ENCODE measurements around the gene INSC.

- TF ChIP-seq POLR2AphosphoS5 (IDR thresholded peaks at IDR 0.05; ENCODE audit: low read depth, low read length): no peak
- no peak for TF ChIP-seq TAF1 (IDR thresholded peaks at IDR 0.05; ENCODE audit: borderline replicate concordance, low read depth, low read length)
Observed at GRCh38 chr11:15289723-15290122, 175.0 kb downstream of the INSC start.
